Hematopoietic multipotent progenitor cell treated with erythropoietin and hydrocortisone succinate and interleukin-3 and kit ligand, for 4 days (in vitro differentiated cells): ENCODE data around the gene AGL.
"Not testable (repeated sequence)": the region's sequence is repeated elsewhere in the genome, so short reads cannot be mapped to it uniquely, and the experiment has no call there.

Experiments
- DNase-seq: peaks from one replicate; pipeline ENCODE4 v3.0.0-alpha.2; 2015

Gene AGL

GRCh38 chr1:99849744-99850458 is at the start of gene AGL:
Gene AGL (plus strand): TSS chr1:99850361. CDS start chr1:99851043, 682 bp downstream.
- peak; percentile 91 for DNase-seq

GRCh38 chr1:99801584-99801983 is 48.6 kb upstream of the AGL start:
- no peak for DNase-seq

- DNase-seq, result no peak
Observed at GRCh38 chr1:99806882-99807281, 43.3 kb upstream of the AGL start.

DNA sequence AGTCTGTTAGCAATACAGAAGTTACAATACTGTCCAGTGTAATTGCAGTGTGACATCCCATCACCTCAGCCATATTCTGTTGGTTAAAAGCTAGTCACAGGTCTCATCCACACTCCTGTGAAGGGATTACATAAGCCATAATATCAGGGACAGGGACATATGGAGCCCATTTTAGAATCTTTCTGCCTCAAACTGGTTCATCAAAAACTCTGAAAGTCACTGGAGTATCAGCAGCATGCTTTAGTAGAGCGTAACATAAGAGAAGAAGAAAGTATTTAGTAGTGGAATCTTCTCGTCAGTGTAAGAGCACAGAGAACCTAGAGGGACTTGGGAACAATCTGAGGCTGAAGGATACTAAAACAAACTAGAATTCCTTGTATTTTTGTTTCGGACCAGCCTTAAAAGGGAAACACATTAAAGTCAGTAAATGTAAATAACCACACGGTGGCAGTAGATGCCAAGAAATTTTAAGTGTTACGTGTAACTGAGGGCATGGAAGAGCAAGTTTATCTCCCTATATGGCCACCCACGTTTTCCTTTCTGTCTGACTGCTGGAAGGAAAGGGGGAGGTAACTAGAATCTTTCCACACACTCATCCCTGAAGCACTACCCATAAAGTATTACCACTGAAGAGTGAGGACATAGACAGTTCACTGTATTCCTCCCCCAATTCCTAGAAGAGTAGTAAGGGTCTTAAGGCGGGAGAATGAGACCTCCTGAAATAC is 41.6 kb upstream of the AGL start:
- peak; percentile 94 for DNase-seq

- DNase-seq, result peak; percentile 34
Observed at GRCh38 chr1:99811075-99811474, 39.1 kb upstream of the AGL start.

DNA sequence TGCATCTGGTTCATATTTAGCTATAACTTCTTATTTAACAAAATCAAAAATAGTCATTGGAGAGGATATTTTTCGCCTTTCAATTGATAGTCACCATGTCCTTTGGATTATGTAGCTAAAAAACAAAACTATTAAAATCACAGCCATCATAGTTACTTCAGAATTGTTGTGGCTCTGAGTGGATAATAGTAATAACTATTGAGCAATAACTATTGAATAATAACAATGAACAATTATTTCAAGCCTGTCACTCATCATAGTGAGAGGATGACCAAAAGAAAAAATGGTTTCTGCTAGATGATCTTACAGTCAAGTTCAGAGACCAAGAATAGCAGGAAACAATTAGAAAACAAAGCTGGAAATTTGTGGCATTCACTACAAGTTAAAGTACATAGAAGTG is 38.4 kb upstream of the AGL start:
- no peak for DNase-seq

- DNase-seq, result no peak
Observed at GRCh38 chr1:99814373-99814900, 35.7 kb upstream of the AGL start.

DNA sequence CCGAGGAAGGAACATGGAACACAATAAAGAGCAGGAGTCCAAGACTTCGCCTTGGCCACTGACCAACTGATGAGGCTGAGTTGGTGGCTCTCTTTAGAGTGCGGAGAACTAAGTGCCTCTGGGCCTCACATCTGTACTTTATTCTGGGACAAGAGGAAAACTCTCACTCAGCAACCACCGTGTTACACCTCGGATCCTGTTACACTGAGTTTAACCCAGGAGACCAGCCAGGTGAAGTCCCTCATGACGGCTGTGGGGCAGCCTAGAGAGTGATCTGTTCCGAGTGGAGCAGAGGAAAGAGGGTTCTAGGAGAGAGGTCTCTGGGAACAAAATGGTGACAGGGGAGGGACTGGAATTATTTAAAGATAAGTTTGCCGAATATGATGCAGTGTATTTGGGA is 33.5 kb upstream of the AGL start:
- no peak for DNase-seq

DNA sequence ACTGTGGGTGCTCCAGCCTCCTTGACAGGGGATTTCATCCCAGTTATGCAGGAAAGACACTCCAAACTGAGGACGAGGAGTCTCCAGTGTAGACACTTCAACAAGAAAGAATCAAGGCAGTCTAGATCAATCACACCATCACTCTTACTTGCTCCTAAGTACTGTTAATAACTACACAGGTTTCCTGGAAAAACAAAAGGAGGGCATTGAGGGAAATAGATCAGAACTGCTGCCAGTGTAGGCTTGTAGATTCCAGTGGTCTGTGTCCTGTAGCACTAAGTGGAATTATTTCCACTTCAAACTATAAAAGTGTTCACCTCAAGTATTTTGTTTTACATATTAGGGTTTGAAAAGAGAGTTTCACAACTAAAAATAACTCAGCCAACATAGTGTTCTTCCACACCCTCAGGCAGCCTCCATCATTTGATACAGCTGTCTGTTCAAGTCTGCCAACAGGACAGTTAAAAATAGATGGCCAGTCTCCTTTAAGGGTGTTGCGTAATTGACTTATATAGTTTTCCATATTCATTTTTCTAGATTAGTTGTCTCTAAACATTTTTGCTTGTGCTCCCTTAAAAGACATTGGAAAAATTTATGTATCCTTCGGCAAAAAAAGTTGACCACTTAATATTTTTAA is 32.0 kb upstream of the AGL start:
- no peak for DNase-seq

DNA sequence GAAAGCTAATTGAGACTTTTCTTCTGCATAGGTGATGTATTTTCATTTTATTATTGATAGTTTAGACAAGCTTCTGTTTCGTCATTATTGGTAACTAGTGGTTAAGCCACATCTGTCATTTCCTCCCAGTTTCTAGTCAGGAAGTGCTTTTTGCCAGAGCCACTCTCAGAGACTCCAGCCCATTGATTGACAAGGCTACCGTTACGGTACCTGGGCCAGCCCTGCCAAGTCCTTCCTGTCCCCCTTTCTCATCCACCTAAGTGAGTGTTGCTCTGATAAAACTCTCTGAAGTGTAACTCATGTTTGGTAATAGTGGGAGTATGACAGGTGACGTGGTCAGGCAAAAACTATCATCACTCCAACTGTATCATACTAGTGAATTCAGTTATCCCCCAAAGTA is 29.6 kb upstream of the AGL start:
- peak; percentile 14 for DNase-seq

GRCh38 chr1:99825098-99825497 is 25.1 kb upstream of the AGL start:
- no peak for DNase-seq

DNA sequence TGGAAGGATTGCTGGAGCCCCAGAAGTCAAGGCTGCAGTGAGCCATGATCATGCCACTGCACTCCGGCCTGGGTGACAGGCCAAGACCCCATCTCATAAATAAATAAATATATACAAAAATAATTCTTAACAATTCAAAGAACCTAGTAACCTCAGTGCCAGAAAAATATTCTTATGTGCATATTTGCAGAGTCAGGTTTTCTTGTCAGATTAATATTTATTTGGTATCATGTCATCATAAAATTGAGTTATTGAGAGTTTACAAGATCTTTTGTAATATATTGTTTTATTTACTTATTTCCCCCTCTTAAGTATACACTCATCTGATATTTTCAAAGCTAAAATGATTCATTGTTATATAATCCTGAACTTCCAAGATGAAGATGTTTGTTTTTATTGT is 24.5 kb upstream of the AGL start:
- DNase-seq, result no peak

DNA sequence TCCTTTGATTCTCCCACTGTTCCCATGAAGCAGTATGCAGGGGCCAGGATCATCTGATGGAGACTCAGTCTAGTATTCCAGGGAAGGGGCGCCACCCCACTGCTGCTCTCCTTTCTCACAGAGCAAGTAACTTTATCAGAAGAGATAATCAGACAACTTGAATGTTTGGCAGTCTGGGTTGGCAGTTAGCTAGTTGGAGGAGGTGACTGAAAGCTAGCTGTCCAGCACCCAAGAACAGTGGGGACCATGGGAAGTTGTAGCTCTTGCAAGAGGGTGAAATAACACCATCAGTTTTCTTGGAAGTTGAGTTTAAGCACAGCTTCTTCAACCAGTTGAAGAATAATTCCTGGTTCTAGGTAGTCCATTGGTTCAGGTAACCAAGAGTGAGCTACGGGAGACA is 22.2 kb upstream of the AGL start:
- no peak for DNase-seq

DNA sequence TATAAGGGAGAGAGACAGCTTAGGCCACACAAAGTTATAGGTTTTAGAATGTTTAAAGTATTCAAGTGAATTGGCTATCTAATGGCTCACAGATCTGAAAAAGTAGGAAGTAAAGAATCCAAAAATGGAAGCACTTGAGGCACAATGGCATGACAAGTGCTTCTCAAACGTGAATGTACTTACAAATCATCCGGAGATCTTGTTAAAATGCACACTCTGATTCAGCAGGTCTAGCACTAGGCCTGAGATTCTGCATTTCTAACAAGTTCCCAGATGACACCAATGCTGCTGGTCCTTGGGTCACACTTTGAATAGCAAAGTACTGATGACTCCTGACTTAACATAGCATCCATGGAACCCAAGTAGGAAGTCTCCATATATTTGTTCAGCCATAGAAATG is 20.9 kb upstream of the AGL start:
- no peak for DNase-seq

- DNase-seq, result not testable (repeated sequence)
Observed at GRCh38 chr1:99833911-99834310, 16.2 kb upstream of the AGL start.

GRCh38 chr1:99836171-99837103 is 13.7 kb upstream of the AGL start:
- DNase-seq, result not testable (repeated sequence)

DNA sequence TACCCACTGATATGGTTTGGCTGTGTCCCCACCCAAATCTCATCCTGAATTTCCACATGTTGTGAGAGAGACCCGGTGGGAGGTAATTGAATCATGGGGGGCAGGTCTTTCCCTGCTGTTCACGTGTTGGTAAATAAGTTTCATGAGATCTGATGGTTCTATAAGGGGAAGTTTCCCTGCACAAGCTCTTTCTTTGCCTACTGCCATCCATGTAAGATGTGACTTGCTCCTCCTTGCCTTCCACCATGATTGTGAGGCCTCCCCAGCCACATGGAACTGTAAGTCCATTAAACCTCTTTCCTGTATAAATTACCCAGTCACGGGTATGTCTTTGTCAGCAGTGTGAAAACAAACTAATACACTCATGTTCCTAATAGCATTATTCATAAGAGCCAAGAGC is 9.8 kb upstream of the AGL start:
- not testable (repeated sequence) for DNase-seq

- no peak for DNase-seq
Observed at GRCh38 chr1:99843760-99844159, 6.4 kb upstream of the AGL start.

DNA sequence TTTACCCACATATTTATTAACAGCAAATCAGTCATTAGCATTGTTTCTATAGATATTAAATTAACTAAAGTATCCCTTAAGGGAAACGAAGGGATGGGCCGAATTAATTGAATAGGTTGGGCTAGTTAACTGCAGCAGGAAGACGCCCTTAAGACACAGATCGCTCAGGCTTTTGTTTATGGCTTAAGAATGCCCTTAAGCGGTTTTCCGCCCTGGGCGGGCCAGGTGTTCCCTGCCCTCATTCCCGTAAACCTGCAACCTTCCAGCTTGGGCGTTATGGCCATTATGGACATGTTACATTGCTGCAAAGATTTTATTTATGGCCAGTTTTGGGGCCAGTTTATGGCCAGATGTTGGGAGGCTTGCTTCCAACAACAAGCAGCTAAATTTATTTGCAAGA is 5.0 kb upstream of the AGL start:
- not testable (repeated sequence) for DNase-seq

DNA sequence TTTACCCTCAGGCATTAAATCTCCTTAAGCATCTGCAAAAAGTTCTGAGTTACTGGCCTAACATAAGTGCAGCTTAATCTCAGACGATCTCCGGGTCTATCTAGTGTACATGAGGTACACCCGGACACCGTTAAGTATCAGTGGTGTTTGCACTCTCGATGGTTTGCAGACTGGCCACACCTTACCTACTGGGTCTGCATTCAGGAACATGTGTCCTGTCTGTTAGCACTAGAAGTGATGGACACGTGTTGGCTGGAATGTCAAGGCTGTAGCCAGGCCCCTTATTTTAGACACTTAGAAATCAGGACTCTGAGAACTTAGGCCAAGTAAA is 783 bp upstream of the AGL start:
- DNase-seq, result no peak

DNA sequence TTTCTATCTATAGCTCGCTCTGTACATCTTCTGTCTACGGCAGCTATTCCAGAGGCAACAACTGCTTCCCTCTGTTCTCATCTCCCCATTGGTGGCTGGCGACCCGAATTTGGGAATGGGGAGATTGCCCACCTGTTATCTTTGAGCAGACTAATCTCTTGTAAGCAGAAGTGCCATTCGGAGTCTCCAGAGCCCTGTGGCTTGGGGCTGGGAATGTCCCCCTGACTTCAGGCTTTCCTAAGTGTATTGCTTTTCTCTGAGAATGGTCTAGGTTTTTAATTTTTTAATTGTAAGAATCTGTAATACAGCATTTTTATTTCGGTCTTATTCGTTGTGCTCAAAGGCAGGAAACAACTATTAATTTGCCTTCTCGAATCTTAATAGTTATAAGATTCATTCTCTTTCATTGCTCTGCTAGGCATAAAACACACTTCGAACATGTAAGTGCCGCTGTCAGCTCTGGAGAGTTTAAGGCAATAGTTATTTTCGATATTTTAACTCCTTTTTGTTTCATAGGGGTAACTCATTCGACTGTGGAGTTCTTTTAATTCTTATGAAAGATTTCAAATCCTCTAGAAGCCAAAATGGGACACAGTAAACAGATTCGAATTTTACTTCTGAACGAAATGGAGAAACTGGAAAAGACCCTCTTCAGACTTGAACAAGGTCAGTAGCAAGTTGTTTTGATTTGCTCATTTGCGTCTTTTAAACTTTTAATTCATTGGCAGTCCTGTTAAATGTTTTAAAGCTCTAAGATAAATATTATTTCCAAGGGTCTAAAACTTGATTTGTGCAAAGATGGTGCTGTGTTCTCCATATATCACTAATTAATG is 514 bp downstream of the AGL start:
- peak; percentile 16 for DNase-seq
